GM23338 (cell line): ENCODE measurements around the gene MYO3B. TPM values are rescaled to one million over a fixed set of nuclear protein-coding genes. Genes with fewer than 3 reads are reported as not detected.

Source experiments
- ATAC-seq: fragments of 200-7000 bp; cut with Tn5 transposase; 3 replicates; pipeline ENCODE4 v1.9.1; 2020
- DNase-seq: peaks from one replicate; pipeline ENCODE4 v3.0.0-alpha.2; 2015; ENCODE audit warnings: low spot score
- H2AFZ ChIP-seq: fragments of 200-600 bp; sonication (generic); 2 replicates; pipeline ENCODE4 v1.8.0; 2016; ENCODE audit warnings: antibody characterized with exemption, mild to moderate bottlenecking, moderate library complexity
- H3F3A ChIP-seq: fragments of 200-600 bp; sonication (generic); replicated peaks from 2 replicates; pipeline ENCODE4 v1.8.0; 2017; ENCODE audit warnings: antibody characterized with exemption, mixed run types, low read depth
- H3K27ac ChIP-seq: fragments of 200-600 bp; sonication (generic); 2 replicates; pipeline ENCODE4 v1.6.1; 2016; ENCODE audit warnings: low read depth
- H3K27me3 ChIP-seq: fragments of 200-600 bp; sonication (generic); 2 replicates; pipeline ENCODE4 v1.8.0; 2016; ENCODE audit warnings: mild to moderate bottlenecking, mixed run types, moderate library complexity; ENCODE audit not compliant: insufficient read depth
- H3K36me3 ChIP-seq: fragments of 200-600 bp; sonication (generic); 2 replicates; pipeline ENCODE4 v1.8.0; 2016; ENCODE audit warnings: mild to moderate bottlenecking; ENCODE audit not compliant: insufficient read depth
- H3K4me1 ChIP-seq: fragments of 200-600 bp; sonication (generic); 2 replicates; pipeline ENCODE4 v1.8.0; 2016; ENCODE audit warnings: mild to moderate bottlenecking, moderate library complexity; ENCODE audit not compliant: insufficient read depth
- H3K4me2 ChIP-seq: fragments of 200-600 bp; sonication (generic); 2 replicates; pipeline ENCODE4 v1.7.1; 2017; ENCODE audit warnings: mixed run types
- H3K4me3 ChIP-seq: fragments of 200-600 bp; sonication (generic); 2 replicates; pipeline ENCODE4 v1.6.1; 2016; ENCODE audit warnings: mixed run types
- H3K79me2 ChIP-seq: fragments of 200-600 bp; sonication (generic); replicated peaks from 2 replicates; pipeline ENCODE4 v1.8.0; 2017; ENCODE audit warnings: mild to moderate bottlenecking; ENCODE audit not compliant: insufficient read depth
- H3K9me2 ChIP-seq: fragments of 200-600 bp; sonication (generic); 2 replicates; pipeline ENCODE4 v1.8.0; 2017; ENCODE audit not compliant: insufficient read depth
- H4K20me1 ChIP-seq: fragments of 200-600 bp; sonication (generic); replicated peaks from 2 replicates; pipeline ENCODE4 v1.8.0; 2017; ENCODE audit warnings: mild to moderate bottlenecking; ENCODE audit not compliant: insufficient read depth
- H3K27ac Mint-ChIP-seq: 2 replicates; pipeline ENCODE4 v1.8.0; 2020; ENCODE audit warnings: inconsistent platforms, mild to moderate bottlenecking, moderate library complexity, mixed read lengths
- H3K27me3 Mint-ChIP-seq: 3 replicates; pipeline ENCODE4 v1.8.0; 2022; ENCODE audit warnings: low read depth, mild to moderate bottlenecking, moderate library complexity, mixed read lengths, inconsistent platforms; ENCODE audit not compliant: insufficient read depth, poor library complexity
- H3K36me3 Mint-ChIP-seq: 3 replicates; pipeline ENCODE4 v1.8.0; 2021; ENCODE audit warnings: low read depth, mild to moderate bottlenecking, inconsistent platforms, moderate library complexity, mixed read lengths
- H3K4me1 Mint-ChIP-seq: 3 replicates; pipeline ENCODE4 v1.8.0; 2020; ENCODE audit warnings: mild to moderate bottlenecking, inconsistent platforms, mixed read lengths
- H3K4me3 Mint-ChIP-seq: 3 replicates; pipeline ENCODE4 v1.8.0; 2021; ENCODE audit warnings: moderate library complexity, mild to moderate bottlenecking, inconsistent platforms, mixed read lengths
- H3K9me3 Mint-ChIP-seq: 3 replicates; pipeline ENCODE4 v1.8.0; 2020; ENCODE audit warnings: moderate library complexity, mild to moderate bottlenecking, inconsistent platforms, mixed read lengths
- CREB1 ChIP-seq: fragments of 250-450 bp; sonication (Bioruptor Pico); IDR thresholded peaks from 2 replicates; pipeline ENCODE4 v1.5.0; 2020; ENCODE audit warnings: low read depth, mild to moderate bottlenecking, moderate library complexity
- CTCF ChIP-seq, 2 experiments: fragments of 200-600 bp in 1 of 2; sonication (generic) in 1 of 2; conservative IDR thresholded peaks; 2 replicates each; pipeline versions ENCODE4 v1.5.1 to v1.6.1; 2016 to 2017; ENCODE audit warnings: antibody characterized with exemption in 2 of 2, low read depth in 2 of 2, mild to moderate bottlenecking in 2 of 2, moderate library complexity in 1 of 2
- ETS1 ChIP-seq: IDR thresholded peaks from 2 replicates; pipeline ENCODE4 v1.6.1; 2016; ENCODE audit warnings: antibody characterized with exemption
- EZH2 ChIP-seq: fragments of 200-600 bp; sonication (generic); IDR thresholded peaks from one replicate; pipeline ENCODE4 v1.8.0; 2017; ENCODE audit warnings: antibody characterized with exemption, mild to moderate bottlenecking, low read depth; ENCODE audit not compliant: unreplicated experiment
- EZH2phosphoT487 ChIP-seq: fragments of 200-600 bp; sonication (generic); IDR thresholded peaks from one replicate; pipeline ENCODE4 v1.8.1; 2018; ENCODE audit warnings: antibody characterized with exemption; ENCODE audit not compliant: unreplicated experiment
- JUNB ChIP-seq: IDR thresholded peaks from one replicate; pipeline ENCODE4 v1.6.1; 2016; ENCODE audit warnings: antibody characterized with exemption; ENCODE audit not compliant: unreplicated experiment
- NANOG ChIP-seq: IDR thresholded peaks from 2 replicates; pipeline ENCODE4 v1.6.1; 2016; ENCODE audit warnings: antibody characterized with exemption, borderline replicate concordance
- POLR2AphosphoS5 ChIP-seq: IDR thresholded peaks from 2 replicates; pipeline ENCODE4 v1.6.1; 2016; ENCODE audit warnings: antibody characterized with exemption, low read depth
- REST ChIP-seq: IDR thresholded peaks from one replicate; pipeline ENCODE4 v1.6.1; 2018; ENCODE audit warnings: antibody characterized with exemption; ENCODE audit not compliant: unreplicated experiment
- STAT1 ChIP-seq: IDR thresholded peaks from one replicate; pipeline ENCODE4 v1.6.1; 2016; ENCODE audit warnings: antibody characterized with exemption; ENCODE audit not compliant: unreplicated experiment
- ZNF114 ChIP-seq: fragments of 250-450 bp; sonication (Bioruptor Pico); IDR thresholded peaks from 2 replicates; pipeline ENCODE4 v1.5.0; 2020; ENCODE audit warnings: mild to moderate bottlenecking, moderate library complexity
- ZNF331 ChIP-seq: fragments of 250-450 bp; sonication (Bioruptor Pico); IDR thresholded peaks from 2 replicates; pipeline ENCODE4 v1.5.0; 2020; ENCODE audit warnings: low read depth, mild to moderate bottlenecking, moderate library complexity
- ZNF462 ChIP-seq: fragments of 250-450 bp; sonication (Bioruptor Pico); IDR thresholded peaks from 2 replicates; pipeline ENCODE4 v1.5.0; 2020; ENCODE audit warnings: mild to moderate bottlenecking, moderate library complexity
- polyA plus RNA-seq: library from polyadenylated mRNA; unstranded; fragments of >200 nt; fragmentation: Nextera tagmentation; extraction: Ambion mirVana; gene quantifications from 2 replicates; pipeline ENCODE4 v1.2.1, GENCODE V29; 2016
- total RNA-seq: library from RNA; depleted of rRNA; stranded (reverse); fragments of >200 nt; shearing (Covaris generic); gene quantifications from 2 replicates; pipeline ENCODE4 v1.2.3, GENCODE V29; 2014

MYO3B gene
- total and polyA plus RNA-seq, 2 experiments from 2014 or later, result 0.42 TPM; not detected in 1

GRCh38 chr2:170252414-170252813 is 74.5 kb downstream of the MYO3B start:
- no peak overlapping the region for H2AFZ ChIP-seq
- no peaks in the 10 kb centered on the region for H4K20me1 ChIP-seq
- H3K27me3 Mint-ChIP-seq, result peaks cover 2% of the 10 kb centered on the region
- peaks cover 14% of the 10 kb centered on the region; the same call in 1 of the 2 replicates for H3K9me2 ChIP-seq
- no peaks in the 10 kb centered on the region for H3K27me3 ChIP-seq
- H3K4me2 ChIP-seq, result no peak overlapping the region
- no peak overlapping the region for H3K4me3 ChIP-seq
- H3K36me3 ChIP-seq, result no peaks in the 10 kb centered on the region
- no peaks in the 10 kb centered on the region for H3K4me1 ChIP-seq
- no peak overlapping the region for H3K27ac Mint-ChIP-seq
- no peaks in the 10 kb centered on the region for H3F3A ChIP-seq
- ATAC-seq (no peak), DNase-seq (no peak)
- H3K4me1 Mint-ChIP-seq, result no peaks in the 10 kb centered on the region
- H3K79me2 ChIP-seq, result no peaks in the 10 kb centered on the region
- H3K36me3 Mint-ChIP-seq, result no peaks in the 10 kb centered on the region; the same call in 2 of the 3 replicates
- H3K4me3 Mint-ChIP-seq, result no peak overlapping the region
- H3K9me3 Mint-ChIP-seq, result no peaks in the 10 kb centered on the region
- TF ChIP-seq POLR2AphosphoS5 (no peak), NANOG (no peak), ZNF114 (CRISPR knock-in tag) (no peak), EZH2 (no peak), ETS1 (no peak), CREB1 (CRISPR knock-in tag) (no peak), STAT1 (no peak), ZNF331 (CRISPR knock-in tag) (no peak), EZH2phosphoT487 (no peak), CTCF (conservative IDR thresholded peaks at IDR 0.05; ENCODE audit: low read depth in 2 of 2) (no peak), REST (no peak), ZNF462 (CRISPR knock-in tag) (no peak), JUNB (no peak)
- no peak overlapping the region for H3K27ac ChIP-seq
